GM21515 (cell line): ENCODE measurements around the gene PTH2.

Experiments used
- ATAC-seq: cut with Tn5 transposase; IDR thresholded peaks from one replicate; pipeline ENCODE4 v1.9.1; 2021; ENCODE audit not compliant: unreplicated experiment

Gene PTH2

GRCh38 chr19:49432141-49433073, 9.2 kb upstream of the PTH2 start:
- ATAC-seq: no peak

GRCh38 chr19:49431330-49431749, 8.1 kb upstream of the PTH2 start:
- ATAC-seq: no peak

- no peak for ATAC-seq
Measured at GRCh38 chr19:49430678-49431329, 7.6 kb upstream of the PTH2 start.

GRCh38 chr19:49430172-49430677, 7.0 kb upstream of the PTH2 start:
- no peak for ATAC-seq

GRCh38 chr19:49428547-49429451, 5.6 kb upstream of the PTH2 start:
- no peak for ATAC-seq

- no peak for ATAC-seq
Measured at GRCh38 chr19:49427855-49428546, 4.8 kb upstream of the PTH2 start.

- no peak for ATAC-seq
Measured at GRCh38 chr19:49427339-49427738, 4.1 kb upstream of the PTH2 start.

- no peak for ATAC-seq
Measured at GRCh38 chr19:49425922-49426592, 2.8 kb upstream of the PTH2 start.

GRCh38 chr19:49425178-49425577, 1.9 kb upstream of the PTH2 start, which contains the start of gene GFY:
Gene GFY, plus strand, starts transcription at chr19:49425388. Its CDS starts 1,043 bp downstream, at chr19:49426431.
- ATAC-seq: no peak

- no peak for ATAC-seq
Measured at GRCh38 chr19:49423985-49424303, 703 bp upstream of the PTH2 start.

- no peak for ATAC-seq
Measured at GRCh38 chr19:49422407-49423070, 702 bp downstream of the PTH2 start.

- no peak for ATAC-seq
Measured at GRCh38 chr19:49421878-49422202, 1.4 kb downstream of the PTH2 start.

GRCh38 chr19:49421039-49421877, 2.0 kb downstream of the PTH2 start:
- no peak for ATAC-seq

GRCh38 chr19:49420227-49420626, 3.0 kb downstream of the PTH2 start:
- ATAC-seq: no peak

- ATAC-seq: no peak
Measured at GRCh38 chr19:49419173-49419572, 4.1 kb downstream of the PTH2 start.

- no peak for ATAC-seq
Measured at GRCh38 chr19:49418511-49418910, 4.7 kb downstream of the PTH2 start.

GRCh38 chr19:49417088-49417487, 6.2 kb downstream of the PTH2 start:
- ATAC-seq: no peak

GRCh38 chr19:49415810-49416200, 7.4 kb downstream of the PTH2 start:
- ATAC-seq: no peak
